Measurements from ENCODE around the gene NVL.
"Not testable (repeated sequence)": the region's sequence is repeated elsewhere in the genome, so short reads cannot be mapped to it uniquely, and the experiment has no call there.

The NVL gene

GRCh38 chr1:224333939-224334786 lies 4.2 kb upstream of the NVL start:
- DNase-seq (ENCODE audit: low read depth), result no peak

GRCh38 chr1:224333309-224333926 lies 3.4 kb upstream of the NVL start:
- DNase-seq (ENCODE audit: low read depth), result no peak

- no peak for DNase-seq (ENCODE audit: low read depth)
Measured at GRCh38 chr1:224331824-224332223, 1.9 kb upstream of the NVL start.

- no peak for DNase-seq (ENCODE audit: low read depth)
Measured at GRCh38 chr1:224331326-224331725, 1.4 kb upstream of the NVL start.

- DNase-seq (ENCODE audit: low read depth), result no peak
Measured at GRCh38 chr1:224329484-224329841, 509 bp downstream of the NVL start.

- DNase-seq (ENCODE audit: low read depth), result no peak
Measured at GRCh38 chr1:224328644-224329043, 1.3 kb downstream of the NVL start.

GRCh38 chr1:224325959-224326358 lies 4.0 kb downstream of the NVL start:
- DNase-seq (ENCODE audit: low read depth), result no peak

- no peak for DNase-seq (ENCODE audit: low read depth)
Measured at GRCh38 chr1:224321706-224322105, 8.3 kb downstream of the NVL start.

- DNase-seq (ENCODE audit: low read depth), result no peak
Measured at GRCh38 chr1:224317383-224318045, 12.5 kb downstream of the NVL start.

- DNase-seq (ENCODE audit: low read depth), result no peak
Measured at GRCh38 chr1:224312025-224312424, 17.9 kb downstream of the NVL start.

GRCh38 chr1:224311503-224311902 lies 18.5 kb downstream of the NVL start:
- not testable (repeated sequence) for DNase-seq (ENCODE audit: low read depth)

GRCh38 chr1:224308064-224308463 lies 21.9 kb downstream of the NVL start:
- DNase-seq (ENCODE audit: low read depth), result no peak

- DNase-seq (ENCODE audit: low read depth), result no peak
Measured at GRCh38 chr1:224304767-224305166, 25.2 kb downstream of the NVL start.

GRCh38 chr1:224302947-224303346 lies 27.0 kb downstream of the NVL start:
- DNase-seq (ENCODE audit: low read depth), result no peak

GRCh38 chr1:224301391-224301790 lies 28.6 kb downstream of the NVL start:
- no peak for DNase-seq (ENCODE audit: low read depth)

- no peak for DNase-seq (ENCODE audit: low read depth)
Measured at GRCh38 chr1:224300346-224300745, 29.6 kb downstream of the NVL start.

GRCh38 chr1:224298346-224299330 lies 31.3 kb downstream of the NVL start:
- DNase-seq (ENCODE audit: low read depth), result no peak

GRCh38 chr1:224294775-224295174 lies 35.2 kb downstream of the NVL start:
- no peak for DNase-seq (ENCODE audit: low read depth)

GRCh38 chr1:224292419-224292818 lies 37.6 kb downstream of the NVL start:
- DNase-seq (ENCODE audit: low read depth), result no peak

- DNase-seq (ENCODE audit: low read depth), result no peak
Measured at GRCh38 chr1:224289396-224289795, 40.6 kb downstream of the NVL start.

GRCh38 chr1:224287714-224288113 lies 42.3 kb downstream of the NVL start:
- no peak for DNase-seq (ENCODE audit: low read depth)

GRCh38 chr1:224282140-224282539 lies 47.8 kb downstream of the NVL start:
- no peak for DNase-seq (ENCODE audit: low read depth)
